PFSK-1 (cell line): ENCODE measurements around the gene BTBD19.

Source experiments
- FOXP2 ChIP-seq: optimal IDR thresholded peaks from 2 replicates; pipeline ENCODE3; 2011; ENCODE audit warnings: borderline replicate concordance, control low read depth, inconsistent platforms; ENCODE audit not compliant: insufficient read depth; ENCODE audit errors: extremely low read length, extremely low read depth
- POLR2AphosphoS5 ChIP-seq: IDR thresholded peaks from 2 replicates; pipeline ENCODE4 v1.6.1; 2012; ENCODE audit warnings: low read depth, mild to moderate bottlenecking, control low read depth, low read length, moderate library complexity
- REST ChIP-seq, 2 experiments: IDR thresholded peaks; 2 replicates each; pipeline versions ENCODE4 v1.6.1 to v1.8.0; 2011 to 2012; ENCODE audit warnings: low read depth in 2 of 2, low read length in 2 of 2, control low read depth in 1 of 2, inconsistent platforms in 1 of 2, mild to moderate bottlenecking in 1 of 2, moderate library complexity in 1 of 2; ENCODE audit not compliant: insufficient read depth in 1 of 2
- SIN3A ChIP-seq: IDR thresholded peaks from 2 replicates; pipeline ENCODE4 v1.6.1; 2012; ENCODE audit warnings: mild to moderate bottlenecking, low read length, moderate library complexity, borderline replicate concordance; ENCODE audit not compliant: insufficient read depth
- TAF1 ChIP-seq: IDR thresholded peaks from 2 replicates; pipeline ENCODE4 v1.6.1; 2012; ENCODE audit warnings: low read length, control low read depth, borderline replicate concordance; ENCODE audit not compliant: insufficient read depth

BTBD19 gene

GRCh38 chr1:44803312-44804095, 4.8 kb upstream of the BTBD19 start:
- TF ChIP-seq POLR2AphosphoS5 (no peak), REST (IDR thresholded peaks at IDR 0.05; ENCODE audit: insufficient read depth in 1 of 2, low read depth in 2 of 2, low read length in 2 of 2) (no peak), TAF1 (no peak), SIN3A (no peak), FOXP2 (no peak)

DNA sequence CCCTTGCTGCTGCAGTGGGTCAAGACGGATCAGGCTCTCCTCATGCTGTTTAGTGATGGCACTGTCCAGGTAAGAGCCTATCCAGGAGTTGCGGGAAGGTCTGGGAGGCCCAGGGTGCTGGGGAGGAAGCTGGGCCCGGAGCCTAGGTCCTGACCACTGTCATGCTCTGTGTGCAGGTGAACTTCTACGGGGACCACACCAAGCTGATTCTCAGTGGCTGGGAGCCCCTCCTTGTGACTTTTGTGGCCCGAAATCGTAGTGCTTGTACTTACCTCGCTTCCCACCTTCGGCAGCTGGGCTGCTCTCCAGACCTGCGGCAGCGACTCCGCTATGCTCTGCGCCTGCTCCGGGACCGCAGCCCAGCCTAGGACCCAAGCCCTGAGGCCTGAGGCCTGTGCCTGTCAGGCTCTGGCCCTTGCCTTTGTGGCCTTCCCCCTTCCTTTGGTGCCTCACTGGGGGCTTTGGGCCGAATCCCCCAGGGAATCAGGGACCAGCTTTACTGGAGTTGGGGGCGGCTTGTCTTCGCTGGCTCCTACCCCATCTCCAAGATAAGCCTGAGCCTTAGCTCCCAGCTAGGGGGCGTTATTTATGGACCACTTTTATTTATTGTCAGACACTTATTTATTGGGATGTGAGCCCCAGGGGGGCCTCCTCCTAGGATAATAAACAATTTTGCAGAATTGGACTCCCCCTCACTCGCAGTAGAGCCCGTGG, 2.9 kb upstream of the BTBD19 start:
- TF ChIP-seq TAF1, result no peak
- no peak for TF ChIP-seq FOXP2
- TF ChIP-seq POLR2AphosphoS5, result no peak
- TF ChIP-seq REST (IDR thresholded peaks at IDR 0.05; ENCODE audit: insufficient read depth in 1 of 2, low read depth in 2 of 2, low read length in 2 of 2), result no peak
- TF ChIP-seq SIN3A, result no peak

DNA sequence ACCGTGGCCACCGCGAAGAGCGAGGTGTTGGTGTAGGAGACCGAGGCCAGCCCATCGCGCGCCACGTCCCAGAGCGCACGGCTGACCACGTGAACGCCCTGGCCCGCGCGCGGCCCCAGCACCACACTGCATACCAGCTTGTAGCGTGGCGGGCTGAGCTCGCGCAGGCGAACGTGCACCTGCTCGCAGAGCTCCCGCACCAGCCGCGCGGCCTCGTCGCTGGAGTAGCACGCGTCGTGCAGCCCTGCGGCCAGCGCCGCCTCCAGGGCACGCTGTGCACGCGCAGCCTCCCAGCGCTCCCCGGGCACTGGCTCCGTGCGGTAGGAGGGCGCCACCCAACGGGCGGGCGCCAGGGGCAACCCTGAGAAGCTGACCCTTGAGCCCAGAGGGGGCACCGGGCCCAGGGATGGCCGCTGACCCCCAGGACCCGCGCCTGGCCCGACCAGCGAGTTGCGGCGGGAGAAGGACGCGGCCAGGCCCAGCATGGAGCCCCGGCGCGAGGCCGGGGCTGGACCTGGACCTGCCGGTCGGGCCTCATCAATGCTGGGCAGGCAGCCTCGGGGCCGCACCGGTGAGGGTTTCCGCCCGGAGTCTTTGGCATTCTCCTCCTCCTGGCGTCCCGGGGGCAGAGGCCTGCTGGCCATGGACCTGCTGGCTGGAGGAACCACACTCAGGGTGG, 2.2 kb upstream of the BTBD19 start:
- TF ChIP-seq FOXP2 (no peak), SIN3A (no peak), POLR2AphosphoS5 (no peak), REST (IDR thresholded peaks at IDR 0.05; ENCODE audit: insufficient read depth in 1 of 2, low read depth in 2 of 2, low read length in 2 of 2) (no peak), TAF1 (no peak)

GRCh38 chr1:44806704-44807363, 1.5 kb upstream of the BTBD19 start, which contains the start of gene DYNLT4:
Gene DYNLT4 (minus strand): TSS chr1:44807351. CDS start chr1:44806668, 683 bp downstream.
- no peak for TF ChIP-seq POLR2AphosphoS5
